HepG2 (cell line): Measurements from ENCODE around the gene MACROD2. TPM values are rescaled to one million over a fixed set of nuclear protein-coding genes. Genes with fewer than 3 reads are reported as not detected.

Experiments
- ARID3A ChIP-seq: IDR thresholded peaks from 2 replicates; pipeline ENCODE4 v1.6.1; 2012; ENCODE audit warnings: low read depth, low read length, improper control_type of control experiment
- BHLHE40 ChIP-seq: IDR thresholded peaks from 2 replicates; pipeline ENCODE4 v1.6.1; 2011; ENCODE audit warnings: low read length, improper control_type of control experiment
- MAFF ChIP-seq: IDR thresholded peaks from 2 replicates; pipeline ENCODE4 v1.6.1; 2011; ENCODE audit warnings: low read depth, low read length, improper control_type of control experiment
- MYNN ChIP-seq: sonication (generic); formaldehyde crosslinking; IDR thresholded peaks from 2 replicates; pipeline ENCODE4 v1.4.0; 2020; ENCODE audit warnings: mild to moderate bottlenecking, low read depth, missing genetic modification reagents
- NFIB ChIP-seq: sonication (generic); formaldehyde crosslinking; IDR thresholded peaks from 2 replicates; pipeline ENCODE4 v1.9.0; 2021; ENCODE audit warnings: missing genetic modification reagents, mild to moderate bottlenecking, borderline replicate concordance
- PHF5A ChIP-seq: IDR thresholded peaks from one replicate; pipeline ENCODE4 v1.6.1; 2018; ENCODE audit warnings: low read depth, missing genetic modification reagents; ENCODE audit not compliant: unreplicated experiment
- REST ChIP-seq, 2 experiments: IDR thresholded peaks; 2 replicates each; pipeline ENCODE4 v1.6.1; 2011 to 2012; ENCODE audit warnings: low read length in 2 of 2, borderline replicate concordance in 1 of 2, low read depth in 1 of 2, mild to moderate bottlenecking in 1 of 2, moderate library complexity in 1 of 2
- SMAD3 ChIP-seq: sonication (generic); formaldehyde crosslinking; IDR thresholded peaks from 2 replicates; pipeline ENCODE4 v1.4.0; 2020; ENCODE audit warnings: missing genetic modification reagents
- USF2 ChIP-seq, 2 experiments: sonication (generic) in 1 of 2; formaldehyde crosslinking in 1 of 2; IDR thresholded peaks; 2 replicates each; pipeline versions ENCODE4 v1.5.1 to v1.6.1; 2011 to 2020; ENCODE audit warnings: borderline replicate concordance in 1 of 2, low read depth in 1 of 2, low read length in 1 of 2, mild to moderate bottlenecking in 1 of 2, missing genetic modification reagents in 1 of 2, moderate library complexity in 1 of 2
- ZBTB3 ChIP-seq: sonication (generic); formaldehyde crosslinking; IDR thresholded peaks from 2 replicates; pipeline ENCODE4 v1.4.0; 2020; ENCODE audit warnings: low read depth, mild to moderate bottlenecking, moderate library complexity, missing genetic modification reagents, borderline replicate concordance
- ZNF234 ChIP-seq: sonication (generic); formaldehyde crosslinking; conservative IDR thresholded peaks from 2 replicates; pipeline ENCODE4 v1.5.1; 2020; ENCODE audit warnings: mild to moderate bottlenecking, missing genetic modification reagents
- ZNF430 ChIP-seq: sonication (generic); formaldehyde crosslinking; IDR thresholded peaks from 2 replicates; pipeline ENCODE4 v1.9.0; 2021; ENCODE audit warnings: mild to moderate bottlenecking, missing genetic modification reagents
- ZNF468 ChIP-seq: sonication (generic); formaldehyde crosslinking; IDR thresholded peaks from 2 replicates; pipeline ENCODE4 v1.8.0; 2022; ENCODE audit warnings: mild to moderate bottlenecking, moderate library complexity, missing genetic modification reagents
- ZNF589 ChIP-seq: sonication (generic); formaldehyde crosslinking; conservative IDR thresholded peaks from 2 replicates; pipeline ENCODE4 v1.8.0; 2022; ENCODE audit warnings: mild to moderate bottlenecking, moderate library complexity, missing genetic modification reagents
- ZNF772 ChIP-seq: sonication (generic); formaldehyde crosslinking; IDR thresholded peaks from 2 replicates; pipeline ENCODE4 v1.5.0; 2020; ENCODE audit warnings: mild to moderate bottlenecking, missing genetic modification reagents
- ZSCAN20 ChIP-seq: sonication (generic); formaldehyde crosslinking; IDR thresholded peaks from 2 replicates; pipeline ENCODE4 v1.4.0; 2020; ENCODE audit warnings: missing genetic modification reagents, mild to moderate bottlenecking, borderline replicate concordance
- polyA plus RNA-seq, 8 experiments: library from polyadenylated mRNA; depleted of rRNA in 3 of 8; stranded (reverse) in 7 of 8; unstranded in 1 of 8; fragments of >200 nt; fragmentation: Illumina TruSeq in 4 of 8; extraction: Trizol in 4 of 8; gene quantifications; 2 replicates each; pipeline versions ENCODE4 v1.2.1 to v1.2.3, GENCODE V29; 2011 to 2016; ENCODE audit warnings: low read depth in 4 of 8, missing spikeins in 1 of 8, mixed read lengths in 1 of 8; ENCODE audit not compliant: insufficient read depth in 1 of 8
- total RNA-seq, 5 experiments: library from RNA; depleted of rRNA; stranded (reverse); fragments of >200 nt; fragmentation: Illumina TruSeq; extraction: Trizol; gene quantifications; 2 replicates each; pipeline ENCODE4 v1.2.3, GENCODE V29; 2016; ENCODE audit warnings: low read depth in 1 of 5
- TF ChIP-seq, protein P1 (sequence below): fragments of 450-650 bp; IDR thresholded peaks from 2 replicates; pipeline ENCODE4 v1.6.1; 2016

The MACROD2 gene
- total and polyA plus RNA-seq, 2 of the 13 experiments (the other 11 are each of a cell fraction or from before 2014, with no cell fraction given) = 0.13 to 0.51 TPM

GRCh38 chr20:14986026-14986655 lies 990.8 kb downstream of the MACROD2 start (continued):
- TF ChIP-seq ZNF772 (CRISPR knock-in tag) = peak; percentile 34; the same call in 1 of the 2 replicates
- TF ChIP-seq REST (IDR thresholded peaks at IDR 0.05; ENCODE audit: borderline replicate concordance in 1 of 2, low read depth in 1 of 2, low read length in 2 of 2) = peak in 1 of 2 experiments; percentile 59; a peak in 1 of 4 replicates
- TF ChIP-seq, protein P1, sequence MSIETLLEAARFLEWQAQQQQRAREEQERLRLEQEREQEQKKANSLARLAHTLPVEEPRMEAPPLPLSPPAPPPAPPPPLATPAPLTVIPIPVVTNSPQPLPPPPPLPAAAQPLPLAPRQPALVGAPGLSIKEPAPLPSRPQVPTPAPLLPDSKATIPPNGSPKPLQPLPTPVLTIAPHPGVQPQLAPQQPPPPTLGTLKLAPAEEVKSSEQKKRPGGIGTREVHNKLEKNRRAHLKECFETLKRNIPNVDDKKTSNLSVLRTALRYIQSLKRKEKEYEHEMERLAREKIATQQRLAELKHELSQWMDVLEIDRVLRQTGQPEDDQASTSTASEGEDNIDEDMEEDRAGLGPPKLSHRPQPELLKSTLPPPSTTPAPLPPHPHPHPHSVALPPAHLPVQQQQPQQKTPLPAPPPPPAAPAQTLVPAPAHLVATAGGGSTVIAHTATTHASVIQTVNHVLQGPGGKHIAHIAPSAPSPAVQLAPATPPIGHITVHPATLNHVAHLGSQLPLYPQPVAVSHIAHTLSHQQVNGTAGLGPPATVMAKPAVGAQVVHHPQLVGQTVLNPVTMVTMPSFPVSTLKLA = no peak
- TF ChIP-seq MAFF = 0 out of 2 replicates have a peak, but pooled peaks have one; percentile 56
- no peak for TF ChIP-seq ZNF430 (CRISPR knock-in tag)
- no peak; the same call in none of the 2 replicates for TF ChIP-seq SMAD3 (CRISPR knock-in tag)
- no peak for TF ChIP-seq PHF5A (CRISPR knock-in tag)
- no peak for TF ChIP-seq ZNF468
- no peak for TF ChIP-seq NFIB (CRISPR knock-in tag)
- TF ChIP-seq MYNN (CRISPR knock-in tag) = no peak
- 0 out of 2 replicates have a peak, but pooled peaks have one; percentile 18 for TF ChIP-seq ZNF234 (CRISPR knock-in tag)
- no peak for TF ChIP-seq ZNF589 (CRISPR knock-in tag)
- 0 out of 2 replicates have a peak, but pooled peaks have one; percentile 42 for TF ChIP-seq ZBTB3
- TF ChIP-seq USF2 (IDR thresholded peaks at IDR 0.05; ENCODE audit: low read depth, low read length) = no peak
- no peak for TF ChIP-seq USF2 (CRISPR knock-in tag; IDR thresholded peaks at IDR 0.05; ENCODE audit: borderline replicate concordance)
- peak; percentile 98 for TF ChIP-seq ARID3A
- TF ChIP-seq BHLHE40 = no peak
- no peak; the same call in 1 of the 2 replicates for TF ChIP-seq ZSCAN20 (CRISPR knock-in tag)
